Cerebellar cortex (tissue), 1 donor: ENCODE results near the gene CTR9.
A peak's percentile ranks its signal among the peaks of the same experiment; 100 is the strongest.

Experiments
- DNase-seq: peaks from one replicate; pipeline ENCODE4 v3.0.0-alpha.2; 2015; ENCODE audit warnings: low spot score

The CTR9 gene

GRCh38 chr11:10750838-10751580 lies at the start of gene CTR9:
CTR9 (plus strand) TSS chr11:10751246; CDS start chr11:10751413, 167 bp downstream.
- DNase-seq: peak; percentile 95

GRCh38 chr11:10701982-10702381 lies 49.1 kb upstream of the CTR9 start:
- DNase-seq: no peak

- DNase-seq: no peak
Measured at GRCh38 chr11:10708131-10708530, 42.9 kb upstream of the CTR9 start.

GRCh38 chr11:10709299-10710086 lies 41.6 kb upstream of the CTR9 start:
- DNase-seq: no peak

GRCh38 chr11:10715571-10715970 lies 35.5 kb upstream of the CTR9 start:
- DNase-seq: no peak

GRCh38 chr11:10716122-10716521 lies 34.9 kb upstream of the CTR9 start:
- no peak for DNase-seq

- no peak for DNase-seq
Measured at GRCh38 chr11:10716543-10717259, 34.3 kb upstream of the CTR9 start.

- DNase-seq: no peak
Measured at GRCh38 chr11:10719616-10720015, 31.4 kb upstream of the CTR9 start.

GRCh38 chr11:10720881-10721376 lies 30.1 kb upstream of the CTR9 start:
- DNase-seq: no peak

- no peak for DNase-seq
Measured at GRCh38 chr11:10722307-10722706, 28.7 kb upstream of the CTR9 start.

- no peak for DNase-seq
Measured at GRCh38 chr11:10725114-10725906, 25.7 kb upstream of the CTR9 start.

- no peak for DNase-seq
Measured at GRCh38 chr11:10725907-10726253, 25.2 kb upstream of the CTR9 start.

- DNase-seq: no peak
Measured at GRCh38 chr11:10727146-10727851, 23.7 kb upstream of the CTR9 start.

GRCh38 chr11:10728154-10728553 lies 22.9 kb upstream of the CTR9 start:
- no peak for DNase-seq

GRCh38 chr11:10728789-10729472 lies 22.1 kb upstream of the CTR9 start:
- DNase-seq: no peak

GRCh38 chr11:10730151-10730550 lies 20.9 kb upstream of the CTR9 start:
- no peak for DNase-seq

- DNase-seq: no peak
Measured at GRCh38 chr11:10731064-10731680, 19.9 kb upstream of the CTR9 start.

GRCh38 chr11:10735481-10736475 lies 15.3 kb upstream of the CTR9 start:
- peak; percentile 94 for DNase-seq
